T-helper 17 cell (primary cell): Measurements from ENCODE around the gene CIDEA. TPM values are rescaled to one million over a fixed set of nuclear protein-coding genes. Genes with fewer than 3 reads are reported as not detected.
"Not testable (repeated sequence)": the region's sequence is repeated elsewhere in the genome, so short reads cannot be mapped to it uniquely, and the experiment has no call there.

Source experiments
- ATAC-seq: fragments of 150-1000 bp; cut with Tn5 transposase; 2 replicates; pipeline ENCODE4 v1.10.0; 2021; ENCODE audit warnings: mild to moderate bottlenecking, moderate library complexity
- DNase-seq, 3 donors: peaks; one replicate each; pipeline versions ENCODE4 v3.0.0 to v3.0.0-alpha.2; 2020 to 2021
- H3K9me3 ChIP-seq: one replicate; pipeline ENCODE4 v1.7.0; 2013; ENCODE audit warnings: low read length, mild to moderate bottlenecking; ENCODE audit not compliant: control insufficient read depth, poor library complexity, severe bottlenecking
- H3K27ac Mint-ChIP-seq: one replicate; pipeline ENCODE4 v1.8.0; 2022; ENCODE audit warnings: mild to moderate bottlenecking, moderate library complexity, mixed read lengths
- H3K27me3 Mint-ChIP-seq: one replicate; pipeline ENCODE4 v1.8.0; 2022; ENCODE audit warnings: mixed read lengths
- H3K36me3 Mint-ChIP-seq: one replicate; pipeline ENCODE4 v1.8.0; 2022; ENCODE audit warnings: low read depth, mixed read lengths
- H3K4me1 Mint-ChIP-seq: one replicate; pipeline ENCODE4 v1.8.0; 2022; ENCODE audit warnings: mild to moderate bottlenecking, mixed read lengths
- H3K4me3 Mint-ChIP-seq: one replicate; pipeline ENCODE4 v1.8.0; 2022; ENCODE audit warnings: mild to moderate bottlenecking, moderate library complexity, mixed read lengths
- total RNA-seq, 4 donors: library from RNA in 2 of 4; stranded (reverse) in 2 of 4; gene quantifications; one replicate each; pipeline ENCODE4 v1.2.3 and lab custom pipeline; 2022 to 2026

CIDEA gene
- total RNA-seq, 2 donors from 2014 or later: not detected

GRCh38 chr18:12231040-12231882 lies 22.9 kb upstream of the CIDEA start:
- H3K9me3 ChIP-seq: no peaks in the 10 kb centered on the region
- DNase-seq (no peak), ATAC-seq (no peak)
- Mint-ChIP-seq H3K36me3 (no peaks in the 10 kb centered on the region), H3K4me1 (no peaks in the 10 kb centered on the region), H3K27me3 (peaks cover 48% of the 10 kb centered on the region), H3K27ac (no peak overlapping the region), H3K4me3 (no peak overlapping the region)

- no peak overlapping the region for H3K27ac Mint-ChIP-seq
- ATAC-seq (no peak), DNase-seq (no peak)
- no peaks in the 10 kb centered on the region for H3K36me3 Mint-ChIP-seq
- no peaks in the 10 kb centered on the region for H3K4me1 Mint-ChIP-seq
- H3K27me3 Mint-ChIP-seq: peaks cover 56% of the 10 kb centered on the region
- no peak overlapping the region for H3K4me3 Mint-ChIP-seq
- no peaks in the 10 kb centered on the region for H3K9me3 ChIP-seq
Observed at GRCh38 chr18:12231986-12232385, 22.2 kb upstream of the CIDEA start.

GRCh38 chr18:12233378-12233777 lies 20.8 kb upstream of the CIDEA start:
- Mint-ChIP-seq H3K4me3 (no peak overlapping the region), H3K27me3 (peaks cover 66% of the 10 kb centered on the region), H3K36me3 (no peaks in the 10 kb centered on the region), H3K27ac (no peak overlapping the region), H3K4me1 (peaks cover 3% of the 10 kb centered on the region)
- ATAC-seq (no peak), DNase-seq (no peak)
- H3K9me3 ChIP-seq: no peaks in the 10 kb centered on the region

- H3K27me3 Mint-ChIP-seq: peaks cover 70% of the 10 kb centered on the region
- no peak overlapping the region for H3K4me3 Mint-ChIP-seq
- ATAC-seq: no peak
- DNase-seq: no peak
- peaks cover 3% of the 10 kb centered on the region for H3K4me1 Mint-ChIP-seq
- H3K27ac Mint-ChIP-seq: no peak overlapping the region
- no peaks in the 10 kb centered on the region for H3K36me3 Mint-ChIP-seq
- no peaks in the 10 kb centered on the region for H3K9me3 ChIP-seq
Observed at GRCh38 chr18:12234451-12235190, 19.5 kb upstream of the CIDEA start.

GRCh38 chr18:12236141-12236540 lies 18.0 kb upstream of the CIDEA start:
- peaks cover 63% of the 10 kb centered on the region for H3K27me3 Mint-ChIP-seq
- DNase-seq (no peak), ATAC-seq (no peak)
- no peak overlapping the region for H3K27ac Mint-ChIP-seq
- H3K9me3 ChIP-seq: no peaks in the 10 kb centered on the region
- peaks cover 3% of the 10 kb centered on the region for H3K4me1 Mint-ChIP-seq
- no peaks in the 10 kb centered on the region for H3K36me3 Mint-ChIP-seq
- no peak overlapping the region for H3K4me3 Mint-ChIP-seq

GRCh38 chr18:12236934-12237832 lies 17.0 kb upstream of the CIDEA start:
- no peak overlapping the region for H3K4me3 Mint-ChIP-seq
- DNase-seq: peak; percentile 19 to 49 (median 43)
- ATAC-seq: peak; percentile 89
- no peak overlapping the region for H3K27ac Mint-ChIP-seq
- no peaks in the 10 kb centered on the region for H3K36me3 Mint-ChIP-seq
- H3K9me3 ChIP-seq: no peaks in the 10 kb centered on the region
- peaks cover 63% of the 10 kb centered on the region for H3K27me3 Mint-ChIP-seq
- H3K4me1 Mint-ChIP-seq: peaks cover 3% of the 10 kb centered on the region

- peaks cover 3% of the 10 kb centered on the region for H3K4me1 Mint-ChIP-seq
- DNase-seq: no peak
- no peak overlapping the region for H3K27ac Mint-ChIP-seq
- H3K4me3 Mint-ChIP-seq: no peak overlapping the region
- peaks cover 69% of the 10 kb centered on the region for H3K27me3 Mint-ChIP-seq
- ATAC-seq: no peak
- H3K36me3 Mint-ChIP-seq: no peaks in the 10 kb centered on the region
- no peaks in the 10 kb centered on the region for H3K9me3 ChIP-seq
Observed at GRCh38 chr18:12238826-12239225, 15.3 kb upstream of the CIDEA start.

GRCh38 chr18:12239431-12239830 lies 14.7 kb upstream of the CIDEA start:
- no peaks in the 10 kb centered on the region for H3K9me3 ChIP-seq
- no peak overlapping the region for H3K27ac Mint-ChIP-seq
- peaks cover 3% of the 10 kb centered on the region for H3K4me1 Mint-ChIP-seq
- no peak overlapping the region for H3K4me3 Mint-ChIP-seq
- DNase-seq (no peak), ATAC-seq (no peak)
- H3K36me3 Mint-ChIP-seq: no peaks in the 10 kb centered on the region
- peaks cover 70% of the 10 kb centered on the region for H3K27me3 Mint-ChIP-seq

- no peaks in the 10 kb centered on the region for H3K9me3 ChIP-seq
- no peak for DNase-seq
- Mint-ChIP-seq H3K4me3 (no peak overlapping the region), H3K27me3 (peaks cover 56% of the 10 kb centered on the region), H3K4me1 (peaks cover 2% of the 10 kb centered on the region), H3K27ac (no peak overlapping the region), H3K36me3 (no peaks in the 10 kb centered on the region)
- no peak for ATAC-seq
Observed at GRCh38 chr18:12242658-12243260, 11.4 kb upstream of the CIDEA start.

- not testable (repeated sequence) for H3K27ac Mint-ChIP-seq, H3K36me3 Mint-ChIP-seq, H3K4me3 Mint-ChIP-seq, H3K9me3 ChIP-seq, ATAC-seq, H3K4me1 Mint-ChIP-seq, DNase-seq
- H3K27me3 Mint-ChIP-seq: peaks cover 54% of the 10 kb centered on the region
Observed at GRCh38 chr18:12243272-12243671, 10.9 kb upstream of the CIDEA start.

- peaks cover 63% of the 10 kb centered on the region for H3K27me3 Mint-ChIP-seq
- H3K4me3 Mint-ChIP-seq: no peak overlapping the region
- no peak overlapping the region for H3K27ac Mint-ChIP-seq
- H3K9me3 ChIP-seq: no peaks in the 10 kb centered on the region
- no peak for DNase-seq
- no peaks in the 10 kb centered on the region for H3K4me1 Mint-ChIP-seq
- H3K36me3 Mint-ChIP-seq: no peaks in the 10 kb centered on the region
- ATAC-seq: no peak
Observed at GRCh38 chr18:12245793-12246135, 8.4 kb upstream of the CIDEA start.

- Mint-ChIP-seq H3K4me1 (peaks cover 1% of the 10 kb centered on the region), H3K27ac (no peak overlapping the region), H3K4me3 (no peak overlapping the region), H3K36me3 (no peaks in the 10 kb centered on the region), H3K27me3 (peaks cover 65% of the 10 kb centered on the region)
- no peaks in the 10 kb centered on the region for H3K9me3 ChIP-seq
- ATAC-seq (no peak), DNase-seq (no peak)
Observed at GRCh38 chr18:12246849-12247808, 7.0 kb upstream of the CIDEA start.
